ENCODE measurements around the gene SLC38A7.

- TF ChIP-seq EZH2 (IDR thresholded peaks at IDR 0.05; ENCODE audit: low read length, unreplicated experiment) (no peak), CTCF (conservative IDR thresholded peaks at IDR 0.05; ENCODE audit: low read depth, low read length) (no peak)
Observed at GRCh38 chr16:58685084-58685449, 497 bp upstream of the SLC38A7 start.
